ENCODE results near the gene NKAIN2. TPM values are rescaled to one million over a fixed set of nuclear protein-coding genes. Genes with fewer than 3 reads are reported as not detected.

NKAIN2 gene
- total RNA-seq, 1 experiment from 2014 or later = 2.2 TPM

DNA sequence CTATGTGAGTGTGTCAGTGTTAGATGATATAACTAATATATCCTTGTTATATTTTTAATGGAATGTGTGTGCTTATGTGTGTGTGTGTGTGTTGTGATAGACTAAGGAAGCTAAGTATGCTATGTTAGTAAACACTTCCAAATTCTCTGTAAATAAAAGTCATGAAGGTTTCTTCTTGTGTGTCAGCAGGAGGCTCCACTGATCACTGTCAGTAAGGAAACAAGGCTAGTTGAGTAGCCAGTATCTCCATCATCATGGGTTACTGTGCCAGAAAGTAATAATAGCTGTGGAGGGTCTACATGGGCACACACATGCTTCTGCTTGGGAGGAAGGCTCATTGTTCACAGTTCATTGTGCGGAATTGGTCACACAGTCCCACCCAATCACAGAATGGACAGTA lies 855.8 kb downstream of the NKAIN2 start:
- intact Hi-C loops (cut with micrococcal nuclease; ENCODE audit: unreplicated experiment) = no loop called here
- H3K9me3 ChIP-seq (ENCODE audit: low read depth, low read length, poor library complexity, severe bottlenecking) = no peaks in the 10 kb centered on the region
- POLR2A ChIA-PET (ENCODE audit: low non-redundant PET) = no interaction called here
- peaks cover 5% of the 10 kb centered on the region for H3K4me1 ChIP-seq (ENCODE audit: insufficient read depth, low read length, poor library complexity, severe bottlenecking)
- H3K4me3 ChIP-seq (ENCODE audit: low read depth, low read length, poor library complexity, severe bottlenecking) = no peak overlapping the region
- no peak for DNase-seq (ENCODE audit: low spot score)
- no peaks in the 10 kb centered on the region for H3K36me3 ChIP-seq (ENCODE audit: insufficient read depth, low read length, poor library complexity, severe bottlenecking)
- CTCF ChIA-PET = no interaction called here
- BruUV-seq (replicated peaks) = no TSS peak
- H3K27ac ChIP-seq (ENCODE audit: low read depth, low read length, poor library complexity, severe bottlenecking) = no peak overlapping the region
- TF ChIP-seq EZH2 (IDR thresholded peaks at IDR 0.05; ENCODE audit: borderline replicate concordance, low read depth, low read length, poor library complexity, severe bottlenecking) (no peak), CTCF (conservative IDR thresholded peaks at IDR 0.05; ENCODE audit: low read depth, low read length) (peak; percentile 24; the same call in 1 of the 2 replicates)
- H3K27me3 ChIP-seq (replicated peaks; ENCODE audit: insufficient read depth, low read depth, low read length, poor library complexity) = no peaks in the 10 kb centered on the region

DNA sequence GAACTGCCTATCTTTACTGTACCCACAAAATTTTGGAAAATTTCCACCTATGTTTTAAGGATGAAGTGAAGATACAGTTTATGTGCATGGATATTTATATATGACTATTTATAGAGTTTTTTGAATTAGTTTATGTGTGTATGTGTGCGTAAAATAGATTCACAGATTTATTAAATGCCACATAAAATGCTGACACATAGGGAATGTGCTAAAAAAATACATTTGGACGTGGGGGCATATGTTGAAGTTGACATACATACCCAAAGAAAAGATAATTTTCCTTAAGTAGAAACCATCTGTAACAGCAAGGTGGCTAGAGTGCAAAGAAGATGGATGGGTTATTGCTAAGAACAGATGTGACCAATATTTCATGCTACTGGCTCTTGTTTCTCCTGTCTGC lies 856.5 kb downstream of the NKAIN2 start:
- no peaks in the 10 kb centered on the region for H3K27me3 ChIP-seq (replicated peaks; ENCODE audit: insufficient read depth, low read depth, low read length, poor library complexity)
- H3K27ac ChIP-seq (ENCODE audit: low read depth, low read length, poor library complexity, severe bottlenecking) = no peak overlapping the region
- BruUV-seq (replicated peaks) = no TSS peak
- DNase-seq (ENCODE audit: low spot score) = no peak
- CTCF ChIA-PET = no interaction called here
- POLR2A ChIA-PET (ENCODE audit: low non-redundant PET) = no interaction called here
- no peaks in the 10 kb centered on the region for H3K36me3 ChIP-seq (ENCODE audit: insufficient read depth, low read length, poor library complexity, severe bottlenecking)
- no peaks in the 10 kb centered on the region for H3K9me3 ChIP-seq (ENCODE audit: low read depth, low read length, poor library complexity, severe bottlenecking)
- H3K4me1 ChIP-seq (ENCODE audit: insufficient read depth, low read length, poor library complexity, severe bottlenecking) = peaks cover 5% of the 10 kb centered on the region
- H3K4me3 ChIP-seq (ENCODE audit: low read depth, low read length, poor library complexity, severe bottlenecking) = no peak overlapping the region
- TF ChIP-seq CTCF (conservative IDR thresholded peaks at IDR 0.05; ENCODE audit: low read depth, low read length) (no peak), EZH2 (IDR thresholded peaks at IDR 0.05; ENCODE audit: borderline replicate concordance, low read depth, low read length, poor library complexity, severe bottlenecking) (no peak)
- intact Hi-C loops (cut with micrococcal nuclease; ENCODE audit: unreplicated experiment) = no loop called here

GRCh38 chr6:124661097-124661661 lies 857.5 kb downstream of the NKAIN2 start:
- no peak for TF ChIP-seq CTCF (conservative IDR thresholded peaks at IDR 0.05; ENCODE audit: low read depth, low read length)
- no peak for TF ChIP-seq EZH2 (IDR thresholded peaks at IDR 0.05; ENCODE audit: borderline replicate concordance, low read depth, low read length, poor library complexity, severe bottlenecking)
- CTCF ChIA-PET = no interaction called here
- no TSS peak for BruUV-seq (replicated peaks)
- no peak overlapping the region for H3K27ac ChIP-seq (ENCODE audit: low read depth, low read length, poor library complexity, severe bottlenecking)
- no peaks in the 10 kb centered on the region for H3K9me3 ChIP-seq (ENCODE audit: low read depth, low read length, poor library complexity, severe bottlenecking)
- H3K27me3 ChIP-seq (replicated peaks; ENCODE audit: insufficient read depth, low read depth, low read length, poor library complexity) = no peaks in the 10 kb centered on the region
- no peak overlapping the region for H3K4me3 ChIP-seq (ENCODE audit: low read depth, low read length, poor library complexity, severe bottlenecking)
- H3K4me1 ChIP-seq (ENCODE audit: insufficient read depth, low read length, poor library complexity, severe bottlenecking) = peaks cover 5% of the 10 kb centered on the region
- DNase-seq (ENCODE audit: low spot score) = no peak
- H3K36me3 ChIP-seq (ENCODE audit: insufficient read depth, low read length, poor library complexity, severe bottlenecking) = no peaks in the 10 kb centered on the region
- POLR2A ChIA-PET (ENCODE audit: low non-redundant PET) = no interaction called here
- intact Hi-C loops (cut with micrococcal nuclease; ENCODE audit: unreplicated experiment) = no loop called here
